AG04449 (cell line): ENCODE data around the gene CDC42BPB.

Experiments
- CTCF ChIA-PET: fragments of 350-600 bp; formaldehyde crosslinking; extraction: SDS; loops from one replicate; lab custom pipeline; 2021; ENCODE audit warnings: antibody characterized with exemption; lab: Yijun Ruan, JAX
- POLR2A ChIA-PET: fragments of 400-600, 350-600 bp; formaldehyde crosslinking; extraction: SDS; loops from one replicate; lab custom pipeline; 2020; ENCODE audit warnings: antibody characterized with exemption, inconsistent platforms; lab: Yijun Ruan, JAX
- DNase-seq: peaks from one replicate; pipeline ENCODE4 v3.0.0-alpha.2; 2010; ENCODE audit warnings: low read depth, low spot score
- H3K4me3 ChIP-seq: 2 replicates; pipeline ENCODE4 v1.5.1; 2011; ENCODE audit warnings: low read depth, mild to moderate bottlenecking, control low read depth, low read length
- TF ChIP-seq, protein P1 (sequence below): IDR thresholded peaks from one replicate; pipeline ENCODE4 v1.5.1; 2011; ENCODE audit warnings: mild to moderate bottlenecking, moderate library complexity, low read length, control low read depth, inconsistent platforms; ENCODE audit not compliant: insufficient read depth; ENCODE audit errors: missing control alignments

CDC42BPB gene

GRCh38 chr14:103023881-103024473, 33.4 kb downstream of the CDC42BPB start:
- no peak for DNase-seq
- POLR2A ChIA-PET = interaction anchor here (0.8 to 1.1 kb wide), 2 partner anchors 51 to 272 kb away, joined by 3 to 5 read pairs; no protein-coding TSS in a partner anchor
- CTCF ChIA-PET = interaction anchor here (1.1 to 2.0 kb wide), 2 partner anchors 9 to 10 kb away, joined by 4 to 6 read pairs; no protein-coding TSS in a partner anchor
- H3K4me3 ChIP-seq = peak overlapping the region; percentile 15
- TF ChIP-seq, protein P1, sequence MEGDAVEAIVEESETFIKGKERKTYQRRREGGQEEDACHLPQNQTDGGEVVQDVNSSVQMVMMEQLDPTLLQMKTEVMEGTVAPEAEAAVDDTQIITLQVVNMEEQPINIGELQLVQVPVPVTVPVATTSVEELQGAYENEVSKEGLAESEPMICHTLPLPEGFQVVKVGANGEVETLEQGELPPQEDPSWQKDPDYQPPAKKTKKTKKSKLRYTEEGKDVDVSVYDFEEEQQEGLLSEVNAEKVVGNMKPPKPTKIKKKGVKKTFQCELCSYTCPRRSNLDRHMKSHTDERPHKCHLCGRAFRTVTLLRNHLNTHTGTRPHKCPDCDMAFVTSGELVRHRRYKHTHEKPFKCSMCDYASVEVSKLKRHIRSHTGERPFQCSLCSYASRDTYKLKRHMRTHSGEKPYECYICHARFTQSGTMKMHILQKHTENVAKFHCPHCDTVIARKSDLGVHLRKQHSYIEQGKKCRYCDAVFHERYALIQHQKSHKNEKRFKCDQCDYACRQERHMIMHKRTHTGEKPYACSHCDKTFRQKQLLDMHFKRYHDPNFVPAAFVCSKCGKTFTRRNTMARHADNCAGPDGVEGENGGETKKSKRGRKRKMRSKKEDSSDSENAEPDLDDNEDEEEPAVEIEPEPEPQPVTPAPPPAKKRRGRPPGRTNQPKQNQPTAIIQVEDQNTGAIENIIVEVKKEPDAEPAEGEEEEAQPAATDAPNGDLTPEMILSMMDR = no peak

GRCh38 chr14:103022685-103023044, 34.7 kb downstream of the CDC42BPB start:
- DNase-seq = no peak
- POLR2A ChIA-PET = interaction anchor here (1.1 kb wide), 1 partner anchor 52 kb away, joined by 3 read pairs; no protein-coding TSS in a partner anchor
- CTCF ChIA-PET = interaction anchor here (0.6 to 1.6 kb wide), 2 partner anchors 52 to 84 kb away, joined by 3 read pairs; no protein-coding TSS in a partner anchor
- H3K4me3 ChIP-seq = no peak overlapping the region
- TF ChIP-seq, protein P1 = peak; percentile 1

GRCh38 chr14:103022002-103022684, 35.2 kb downstream of the CDC42BPB start:
- ChIA-PET CTCF (interaction anchor here (0.6 to 1.6 kb wide), 2 partner anchors 53 to 85 kb away, joined by 3 read pairs; no protein-coding TSS in a partner anchor), POLR2A (no interaction called here)
- no peak for DNase-seq
- TF ChIP-seq, protein P1 = no peak
- no peak overlapping the region for H3K4me3 ChIP-seq

GRCh38 chr14:103021684-103022001, 35.7 kb downstream of the CDC42BPB start:
- no peak for DNase-seq
- ChIA-PET CTCF (interaction anchor here (1.6 kb wide), 1 partner anchor 54 kb away, joined by 3 read pairs; no protein-coding TSS in a partner anchor), POLR2A (no interaction called here)
- TF ChIP-seq, protein P1 = no peak
- H3K4me3 ChIP-seq = no peak overlapping the region

- H3K4me3 ChIP-seq = no peak overlapping the region
- CTCF ChIA-PET = no interaction called here
- POLR2A ChIA-PET = interaction anchor here (0.6 kb wide), 1 partner anchor 10 kb away, joined by 3 read pairs; no protein-coding TSS in a partner anchor
- DNase-seq = no peak
- TF ChIP-seq, protein P1 = no peak
Measured at GRCh38 chr14:103020271-103021170, 36.8 kb downstream of the CDC42BPB start.

GRCh38 chr14:103019826-103020225, 37.5 kb downstream of the CDC42BPB start:
- no peak for DNase-seq
- H3K4me3 ChIP-seq = no peak overlapping the region
- TF ChIP-seq, protein P1 = no peak
- ChIA-PET CTCF (no interaction called here), POLR2A (no interaction called here)
